Articular chondrocyte of knee joint (primary cell): ENCODE data around the gene SMR3B. TPM values are rescaled to one million over a fixed set of nuclear protein-coding genes. Genes with fewer than 3 reads are reported as not detected.

Experiments
- total RNA-seq: library from RNA; depleted of rRNA; stranded (reverse); fragments of >200 nt; gene quantifications from 2 replicates; pipeline ENCODE4 v1.2.3, GENCODE V29; 2012

SMR3B gene
- total RNA-seq: not detected in 2 replicates

GRCh38 chr4:70382691-70383181 lies at the start of gene SMR3B:
TSS of gene SMR3B (plus strand) at chr4:70383131. CDS start at chr4:70384511, 1,380 bp downstream.

GRCh38 chr4:70334681-70335080 lies 48.2 kb upstream of the SMR3B start, which contains the start of gene CABS1:
TSS of gene CABS1 (plus strand) at chr4:70334981. CDS start at chr4:70335040, 59 bp downstream.

GRCh38 chr4:70360460-70360859 lies 22.5 kb upstream of the SMR3B start, which contains the start of gene SMR3A:
TSS of gene SMR3A (plus strand) at chr4:70360760. CDS start at chr4:70362116, 1,356 bp downstream.

GRCh38 chr4:70397580-70397979 lies 14.6 kb downstream of the SMR3B start, which contains the start of gene OPRPN:
TSS of gene OPRPN (plus strand) at chr4:70397940. CDS start at chr4:70399286, 1,346 bp downstream.

Other genes starting within 250 kb of the SMR3B start
- not detected in 2 replicates for gene PRR27, start 228.9 kb upstream of the SMR3B start, total RNA-seq
- not detected in 2 replicates for gene ODAM, start 187.4 kb upstream of the SMR3B start, total RNA-seq
- gene FDCSP, start 157.0 kb upstream of the SMR3B start, total RNA-seq: not detected in 2 replicates
- gene CSN3, start 140.5 kb upstream of the SMR3B start, total RNA-seq: not detected in 2 replicates
- gene CABS1, start 48.1 kb upstream of the SMR3B start, total RNA-seq: not detected in 2 replicates
- not detected in 2 replicates for gene SMR3A, start 22.4 kb upstream of the SMR3B start, total RNA-seq
- not detected in 2 replicates for gene OPRPN, start 14.8 kb downstream of the SMR3B start, total RNA-seq
- gene MUC7, start 89.1 kb downstream of the SMR3B start, total RNA-seq: not detected in 2 replicates
- 0.43 TPM in 1 of 2 replicates, not detected in the other for gene AMTN, start 135.4 kb downstream of the SMR3B start, total RNA-seq
- not detected in 2 replicates for gene AMBN, start 209.1 kb downstream of the SMR3B start, total RNA-seq
- gene ENAM, start 245.6 kb downstream of the SMR3B start, total RNA-seq: 0.11 and 0.13 TPM in 2 replicates